ENCODE measurements around the gene MAP1LC3B2. TPM values are rescaled to one million over a fixed set of nuclear protein-coding genes. Genes with fewer than 3 reads are reported as not detected.

MAP1LC3B2 gene
- total and polyA plus RNA-seq, 10 of the 15 experiments (the other 5 are each of a cell fraction or from before 2014, with no cell fraction given): 0.23 to 2.7 (median 0.72) TPM; not detected in 3

GRCh38 chr12:116525418-116526001, 33.7 kb upstream of the MAP1LC3B2 start (continued):
- TF ChIP-seq GATAD2B (conservative IDR thresholded peaks at IDR 0.05; ENCODE audit: low read depth) (no peak), POU2F2 (IDR thresholded peaks at IDR 0.05; ENCODE audit: borderline replicate concordance, low read depth, low read length) (no peak), TCF3 (IDR thresholded peaks at IDR 0.05; ENCODE audit: borderline replicate concordance, insufficient read depth, low read depth, low read length) (no peak), MYB (IDR thresholded peaks at IDR 0.05; ENCODE audit: borderline replicate concordance, low read depth, low read length) (no peak), HDGF (IDR thresholded peaks at IDR 0.05) (no peak), FOS (IDR thresholded peaks at IDR 0.05; ENCODE audit: borderline replicate concordance, extremely low read depth, insufficient read length) (no peak), NFXL1 (IDR thresholded peaks at IDR 0.05; ENCODE audit: borderline replicate concordance) (no peak)

GRCh38 chr12:116528065-116528464, 31.1 kb upstream of the MAP1LC3B2 start:
- Histone ChIP-seq H3K27ac (ENCODE audit: control insufficient read depth, insufficient read depth) (no peak overlapping the region), H3K27me3 (replicated peaks in 1 of 2; ENCODE audit: control insufficient read depth in 2 of 2, insufficient read depth in 2 of 2, low read length in 1 of 2) (no peaks in the 10 kb centered on the region; a peak in 1 of 4 replicates), H3K4me3 (no peak overlapping the region), H3K9me3 (replicated peaks; ENCODE audit: control insufficient read depth, insufficient read depth, low read length) (no peaks in the 10 kb centered on the region; the same call in 2 of the 3 replicates), H2AFZ (ENCODE audit: control insufficient read depth, low read depth, low read length) (no peak overlapping the region), H4K20me1 (ENCODE audit: control insufficient read depth, insufficient read depth) (no peaks in the 10 kb centered on the region), H3K4me2 (ENCODE audit: control insufficient read depth, insufficient read depth) (no peak overlapping the region), H3K9ac (ENCODE audit: control insufficient read depth, insufficient read depth, low read length) (no peak overlapping the region), H3K79me2 (ENCODE audit: control insufficient read depth, insufficient read depth, low read length) (no peaks in the 10 kb centered on the region), H3K4me1 (ENCODE audit: control insufficient read depth, insufficient read depth, low read length) (no peaks in the 10 kb centered on the region), H3K36me3 (ENCODE audit: control insufficient read depth in 2 of 2, insufficient read depth in 2 of 2, low read length in 1 of 2) (no peaks in the 10 kb centered on the region)
- CTCF ChIA-PET: no interaction called here
- SMC1A ChIA-PET (ENCODE audit: uncharacterized antibody, unreplicated experiment): no interaction called here
- intact Hi-C loops (cut with micrococcal nuclease; ENCODE audit: unreplicated experiment): no loop called here
- FAIRE-seq (no peak), DNase-seq (ENCODE audit: low read depth, low spot score) (no peak), ATAC-seq (no peak)
- in situ Hi-C loops (cut with MboI): no loop called here
- BruUV-seq (replicated peaks): no TSS peak
- RAD21 ChIA-PET (ENCODE audit: unreplicated experiment): no interaction called here
- POLR2A ChIA-PET: no interaction called here
- TF ChIP-seq RELA (IDR thresholded peaks at IDR 0.05; ENCODE audit: borderline replicate concordance, partially characterized antibody) (no peak), ELK1 (IDR thresholded peaks at IDR 0.05; ENCODE audit: low read depth, low read length) (no peak), EZH2 (IDR thresholded peaks at IDR 0.05; ENCODE audit: borderline replicate concordance, control insufficient read depth, low read depth, low read length) (no peak), SIN3A (IDR thresholded peaks at IDR 0.05; ENCODE audit: low read depth, low read length) (no peak), E2F4 (IDR thresholded peaks at IDR 0.05; ENCODE audit: low read depth, low read length) (no peak)
- 65% methylated on average over 4 of the region's 4 CpGs for WGBS (ENCODE audit: insufficient coverage, insufficient replicate concordance, low lambda C conversion rate, missing lambda C conversion rate)
